ENCODE measurements around the gene STK32B. TPM values are rescaled to one million over a fixed set of nuclear protein-coding genes. Genes with fewer than 3 reads are reported as not detected.

The STK32B gene
- total RNA-seq, 1 experiment from 2014 or later = 1.1 TPM

GRCh38 chr4:5416637-5417036 is 365.4 kb downstream of the STK32B start:
- ChIA-PET POLR2A (ENCODE audit: unreplicated experiment) (no interaction called here), CTCF (no interaction called here)
- Histone ChIP-seq H3K9me2 (replicated peaks; ENCODE audit: low read length) (no peaks in the 10 kb centered on the region), H3K4me1 (ENCODE audit: insufficient read depth, low read length) (no peaks in the 10 kb centered on the region), H3K4me3 (ENCODE audit: low read length) (no peak overlapping the region), H3K79me2 (ENCODE audit: low read length) (no peaks in the 10 kb centered on the region), H3K27me3 (ENCODE audit: low read length) (peaks cover 21% of the 10 kb centered on the region; the same call in 1 of the 2 replicates), H3K9me3 (ENCODE audit: low read length) (no peaks in the 10 kb centered on the region), H3K36me3 (ENCODE audit: low read depth, low read length) (no peaks in the 10 kb centered on the region), H3K27ac (ENCODE audit: low read length) (no peak overlapping the region), H3K4me2 (ENCODE audit: low read length) (no peak overlapping the region), H2AFZ (ENCODE audit: low read length) (no peak overlapping the region), H4K20me1 (ENCODE audit: low read length) (no peaks in the 10 kb centered on the region), H3F3A (ENCODE audit: low read length, unreplicated experiment) (no peaks in the 10 kb centered on the region), H3K9ac (ENCODE audit: low read length) (no peak overlapping the region)
- intact Hi-C loops (cut with micrococcal nuclease) = no loop called here
- BruUV-seq (replicated peaks) = no TSS peak
- TF ChIP-seq EZH2phosphoT487 (IDR thresholded peaks at IDR 0.05; ENCODE audit: borderline replicate concordance, low read length) (no peak), EZH2 (IDR thresholded peaks at IDR 0.05; ENCODE audit: low read length, unreplicated experiment) (no peak), CTCF (conservative IDR thresholded peaks at IDR 0.05; ENCODE audit: low read depth, low read length) (no peak)
- no peak for ATAC-seq
- DNase-seq = no peak

- Histone ChIP-seq H3K9ac (ENCODE audit: low read length) (no peak overlapping the region), H3K9me3 (ENCODE audit: low read length) (no peaks in the 10 kb centered on the region), H3K27me3 (ENCODE audit: low read length) (peaks cover 24% of the 10 kb centered on the region), H3K79me2 (ENCODE audit: low read length) (no peaks in the 10 kb centered on the region), H3F3A (ENCODE audit: low read length, unreplicated experiment) (no peaks in the 10 kb centered on the region), H2AFZ (ENCODE audit: low read length) (no peak overlapping the region), H4K20me1 (ENCODE audit: low read length) (no peaks in the 10 kb centered on the region), H3K27ac (ENCODE audit: low read length) (no peak overlapping the region), H3K9me2 (replicated peaks; ENCODE audit: low read length) (no peaks in the 10 kb centered on the region), H3K4me1 (ENCODE audit: insufficient read depth, low read length) (no peaks in the 10 kb centered on the region), H3K4me3 (ENCODE audit: low read length) (no peak overlapping the region), H3K4me2 (ENCODE audit: low read length) (no peak overlapping the region), H3K36me3 (ENCODE audit: low read depth, low read length) (no peaks in the 10 kb centered on the region)
- CTCF ChIA-PET = no interaction called here
- TF ChIP-seq EZH2phosphoT487 (IDR thresholded peaks at IDR 0.05; ENCODE audit: borderline replicate concordance, low read length) = no peak
- no peak for TF ChIP-seq EZH2 (IDR thresholded peaks at IDR 0.05; ENCODE audit: low read length, unreplicated experiment)
- no peak for TF ChIP-seq CTCF (conservative IDR thresholded peaks at IDR 0.05; ENCODE audit: low read depth, low read length)
- DNase-seq (no peak), ATAC-seq (no peak)
- BruUV-seq (replicated peaks) = no TSS peak
- intact Hi-C loops (cut with micrococcal nuclease) = no loop called here
- POLR2A ChIA-PET (ENCODE audit: unreplicated experiment) = no interaction called here
Observed at GRCh38 chr4:5420266-5420665, 369.0 kb downstream of the STK32B start.

GRCh38 chr4:5421416-5421815 is 370.1 kb downstream of the STK32B start:
- Histone ChIP-seq H3K9ac (ENCODE audit: low read length) (no peak overlapping the region), H3K4me2 (ENCODE audit: low read length) (no peak overlapping the region), H3K9me3 (ENCODE audit: low read length) (no peaks in the 10 kb centered on the region), H4K20me1 (ENCODE audit: low read length) (no peaks in the 10 kb centered on the region), H3K9me2 (replicated peaks; ENCODE audit: low read length) (no peaks in the 10 kb centered on the region), H3K4me1 (ENCODE audit: insufficient read depth, low read length) (no peaks in the 10 kb centered on the region), H3K79me2 (ENCODE audit: low read length) (no peaks in the 10 kb centered on the region), H3K36me3 (ENCODE audit: low read depth, low read length) (no peaks in the 10 kb centered on the region), H3F3A (ENCODE audit: low read length, unreplicated experiment) (no peaks in the 10 kb centered on the region), H3K27me3 (ENCODE audit: low read length) (peaks cover 24% of the 10 kb centered on the region), H3K27ac (ENCODE audit: low read length) (no peak overlapping the region), H2AFZ (ENCODE audit: low read length) (no peak overlapping the region), H3K4me3 (ENCODE audit: low read length) (no peak overlapping the region)
- TF ChIP-seq EZH2 (IDR thresholded peaks at IDR 0.05; ENCODE audit: low read length, unreplicated experiment) = no peak
- TF ChIP-seq CTCF (conservative IDR thresholded peaks at IDR 0.05; ENCODE audit: low read depth, low read length) = no peak
- no peak for TF ChIP-seq EZH2phosphoT487 (IDR thresholded peaks at IDR 0.05; ENCODE audit: borderline replicate concordance, low read length)
- POLR2A ChIA-PET (ENCODE audit: unreplicated experiment) = no interaction called here
- intact Hi-C loops (cut with micrococcal nuclease) = no loop called here
- CTCF ChIA-PET = no interaction called here
- no peak for ATAC-seq
- BruUV-seq (replicated peaks) = no TSS peak
- DNase-seq = no peak
